PC-9 (cell line): ENCODE data around the gene GPER1.

ENCODE experiments used
- CTCF ChIP-seq: fragments of 200-600 bp; sonication (generic); conservative IDR thresholded peaks from 2 replicates; pipeline ENCODE4 v1.6.1; 2017; ENCODE audit warnings: mixed run types, antibody characterized with exemption, mild to moderate bottlenecking, moderate library complexity
- EZH2 ChIP-seq: fragments of 200-600 bp; sonication (generic); IDR thresholded peaks from 2 replicates; pipeline ENCODE4 v1.8.0; 2017; ENCODE audit warnings: antibody characterized with exemption, low read depth

- TF ChIP-seq CTCF (no peak), EZH2 (no peak)
These were observed 34.0 kb upstream of the GPER1 start for GRCh38 chr7:1053816-1054370.
